NCI-H345 treated with DMSO at 0.1 percent for 48 hours (cell line): Measurements from ENCODE around the gene DDX6.
"Not testable (repeated sequence)": the region's sequence is repeated elsewhere in the genome, so short reads cannot be mapped to it uniquely, and the experiment has no call there.

ENCODE experiments used
- DNase-seq: peaks from one replicate; lab custom pipeline; 2025; ENCODE audit not compliant: unreplicated experiment; lab: John Stamatoyannopoulos, UW

DDX6 gene

GRCh38 chr11:118746988-118747585 lies 43.9 kb downstream of the DDX6 start:
- DNase-seq = no peak

- no peak for DNase-seq
Measured at GRCh38 chr11:118744046-118744445, 46.9 kb downstream of the DDX6 start.

GRCh38 chr11:118742304-118742703 lies 48.7 kb downstream of the DDX6 start:
- no peak for DNase-seq

GRCh38 chr11:118740892-118741291 lies 50.1 kb downstream of the DDX6 start:
- no peak for DNase-seq

GRCh38 chr11:118735203-118735602 lies 55.8 kb downstream of the DDX6 start:
- no peak for DNase-seq

GRCh38 chr11:118734031-118734430 lies 56.9 kb downstream of the DDX6 start:
- no peak for DNase-seq

- not testable (repeated sequence) for DNase-seq
Measured at GRCh38 chr11:118729753-118730152, 61.2 kb downstream of the DDX6 start.

- not testable (repeated sequence) for DNase-seq
Measured at GRCh38 chr11:118728112-118728511, 62.9 kb downstream of the DDX6 start.

- DNase-seq = not testable (repeated sequence)
Measured at GRCh38 chr11:118727721-118728066, 63.3 kb downstream of the DDX6 start.

- DNase-seq = not testable (repeated sequence)
Measured at GRCh38 chr11:118727001-118727720, 63.8 kb downstream of the DDX6 start.

GRCh38 chr11:118721478-118722015 lies 69.4 kb downstream of the DDX6 start:
- DNase-seq = not testable (repeated sequence)

GRCh38 chr11:118720740-118721139 lies 70.2 kb downstream of the DDX6 start:
- DNase-seq = not testable (repeated sequence)

GRCh38 chr11:118720078-118720477 lies 70.9 kb downstream of the DDX6 start:
- not testable (repeated sequence) for DNase-seq

- not testable (repeated sequence) for DNase-seq
Measured at GRCh38 chr11:118718562-118718961, 72.4 kb downstream of the DDX6 start.

GRCh38 chr11:118717733-118718132 lies 73.2 kb downstream of the DDX6 start:
- DNase-seq = not testable (repeated sequence)

- DNase-seq = not testable (repeated sequence)
Measured at GRCh38 chr11:118717221-118717620, 73.7 kb downstream of the DDX6 start.

GRCh38 chr11:118715837-118716260 lies 75.1 kb downstream of the DDX6 start:
- DNase-seq = peak; percentile 52

- DNase-seq = no peak
Measured at GRCh38 chr11:118715245-118715831, 75.6 kb downstream of the DDX6 start.

GRCh38 chr11:118714816-118715215 lies 76.1 kb downstream of the DDX6 start:
- peak; percentile 4 for DNase-seq

GRCh38 chr11:118714416-118714815 lies 76.5 kb downstream of the DDX6 start:
- not testable (repeated sequence) for DNase-seq

- no peak for DNase-seq
Measured at GRCh38 chr11:118708296-118708695, 82.7 kb downstream of the DDX6 start.

GRCh38 chr11:118706546-118706825 lies 84.5 kb downstream of the DDX6 start:
- no peak for DNase-seq
